ENCODE measurements around the gene PGA5. TPM values are rescaled to one million over a fixed set of nuclear protein-coding genes. Genes with fewer than 3 reads are reported as not detected.

Gene PGA5
- total RNA-seq, 1 experiment from 2014 or later: not detected

- Histone ChIP-seq H3K27ac (ENCODE audit: low read depth, low read length, poor library complexity, severe bottlenecking) (no peak overlapping the region), H3K4me1 (ENCODE audit: insufficient read depth, low read length, poor library complexity, severe bottlenecking) (peaks cover 8% of the 10 kb centered on the region), H3K36me3 (ENCODE audit: insufficient read depth, low read length, poor library complexity, severe bottlenecking) (peaks cover 36% of the 10 kb centered on the region), H3K9me3 (ENCODE audit: low read depth, low read length, poor library complexity, severe bottlenecking) (no peaks in the 10 kb centered on the region), H3K4me3 (ENCODE audit: low read depth, low read length, poor library complexity, severe bottlenecking) (no peak overlapping the region), H3K27me3 (replicated peaks; ENCODE audit: insufficient read depth, low read depth, low read length, poor library complexity) (no peaks in the 10 kb centered on the region)
- TF ChIP-seq CTCF (conservative IDR thresholded peaks at IDR 0.05; ENCODE audit: low read depth, low read length) (no peak), EZH2 (IDR thresholded peaks at IDR 0.05; ENCODE audit: borderline replicate concordance, low read depth, low read length, poor library complexity, severe bottlenecking) (no peak)
- ChIA-PET POLR2A (ENCODE audit: low non-redundant PET) (interaction anchor here (0.6 kb wide), 1 partner anchor 14 kb away, joined by 4 read pairs; no protein-coding TSS in a partner anchor), CTCF (interaction anchor here (0.7 kb wide), 1 partner anchor 384 kb away, joined by 10 read pairs; the partner anchor contains the start of gene TMEM109)
- no peak for DNase-seq (ENCODE audit: low spot score)
- intact Hi-C loops (cut with micrococcal nuclease; ENCODE audit: unreplicated experiment): no loop called here
- BruUV-seq (replicated peaks): no TSS peak
Measured at GRCh38 chr11:61297341-61297740, 56.4 kb downstream of the PGA5 start.

- DNase-seq (ENCODE audit: low spot score): no peak
- Histone ChIP-seq H3K4me3 (ENCODE audit: low read depth, low read length, poor library complexity, severe bottlenecking) (no peak overlapping the region), H3K9me3 (ENCODE audit: low read depth, low read length, poor library complexity, severe bottlenecking) (no peaks in the 10 kb centered on the region), H3K36me3 (ENCODE audit: insufficient read depth, low read length, poor library complexity, severe bottlenecking) (peaks cover 40% of the 10 kb centered on the region), H3K4me1 (ENCODE audit: insufficient read depth, low read length, poor library complexity, severe bottlenecking) (peaks cover 8% of the 10 kb centered on the region), H3K27ac (ENCODE audit: low read depth, low read length, poor library complexity, severe bottlenecking) (no peak overlapping the region), H3K27me3 (replicated peaks; ENCODE audit: insufficient read depth, low read depth, low read length, poor library complexity) (no peaks in the 10 kb centered on the region)
- intact Hi-C loops (cut with micrococcal nuclease; ENCODE audit: unreplicated experiment): no loop called here
- no TSS peak for BruUV-seq (replicated peaks)
- ChIA-PET CTCF (no interaction called here), POLR2A (ENCODE audit: low non-redundant PET) (interaction anchor here (0.6 kb wide), 1 partner anchor 14 kb away, joined by 4 read pairs; no protein-coding TSS in a partner anchor)
- TF ChIP-seq CTCF (conservative IDR thresholded peaks at IDR 0.05; ENCODE audit: low read depth, low read length) (no peak), EZH2 (IDR thresholded peaks at IDR 0.05; ENCODE audit: borderline replicate concordance, low read depth, low read length, poor library complexity, severe bottlenecking) (no peak)
Measured at GRCh38 chr11:61297746-61298145, 56.8 kb downstream of the PGA5 start.

GRCh38 chr11:61298663-61299244 lies 57.8 kb downstream of the PGA5 start:
- Histone ChIP-seq H3K36me3 (ENCODE audit: insufficient read depth, low read length, poor library complexity, severe bottlenecking) (peaks cover 50% of the 10 kb centered on the region), H3K27me3 (replicated peaks; ENCODE audit: insufficient read depth, low read depth, low read length, poor library complexity) (no peaks in the 10 kb centered on the region), H3K4me1 (ENCODE audit: insufficient read depth, low read length, poor library complexity, severe bottlenecking) (peaks cover 3% of the 10 kb centered on the region), H3K9me3 (ENCODE audit: low read depth, low read length, poor library complexity, severe bottlenecking) (no peaks in the 10 kb centered on the region), H3K4me3 (ENCODE audit: low read depth, low read length, poor library complexity, severe bottlenecking) (no peak overlapping the region), H3K27ac (ENCODE audit: low read depth, low read length, poor library complexity, severe bottlenecking) (no peak overlapping the region)
- no TSS peak for BruUV-seq (replicated peaks)
- no peak for TF ChIP-seq EZH2 (IDR thresholded peaks at IDR 0.05; ENCODE audit: borderline replicate concordance, low read depth, low read length, poor library complexity, severe bottlenecking)
- no peak for TF ChIP-seq CTCF (conservative IDR thresholded peaks at IDR 0.05; ENCODE audit: low read depth, low read length)
- CTCF ChIA-PET: no interaction called here
- no peak for DNase-seq (ENCODE audit: low spot score)
- POLR2A ChIA-PET (ENCODE audit: low non-redundant PET): no interaction called here
- intact Hi-C loops (cut with micrococcal nuclease; ENCODE audit: unreplicated experiment): no loop called here

Other genes with a start within 250 kb of the PGA5 start
- gene CD5, start 138.7 kb upstream of the PGA5 start, total RNA-seq (2021): not detected in 2 replicates
- 29.7 and 32.7 TPM in 2 replicates for gene VPS37C, start 79.7 kb upstream of the PGA5 start, total RNA-seq (2021)
- gene PGA3, start 37.7 kb upstream of the PGA5 start, total RNA-seq (2021): not detected in 2 replicates
- not detected in 2 replicates for gene PGA4, start 18.8 kb upstream of the PGA5 start, total RNA-seq (2021)
- 8.0 and 8.6 TPM in 2 replicates for gene VWCE, start 54.1 kb downstream of the PGA5 start, total RNA-seq (2021)
- 305 and 307 TPM in 2 replicates for gene DDB1, start 91.9 kb downstream of the PGA5 start, total RNA-seq (2021)
- gene TKFC, start 92.1 kb downstream of the PGA5 start, total RNA-seq (2021): 82.3 and 94.2 TPM in 2 replicates
- gene CYB561A3, start 120.7 kb downstream of the PGA5 start, total RNA-seq (2021): 42.1 and 54.7 TPM in 2 replicates
- 58.8 and 82.8 TPM in 2 replicates for gene TMEM138, start 121.2 kb downstream of the PGA5 start, total RNA-seq (2021)
- gene TMEM216, start 151.4 kb downstream of the PGA5 start, total RNA-seq (2021): 11.5 and 11.6 TPM in 2 replicates
- 160 and 162 TPM in 2 replicates for gene CPSF7, start 188.8 kb downstream of the PGA5 start, total RNA-seq (2021)
- gene SDHAF2, start 188.9 kb downstream of the PGA5 start, total RNA-seq (2021): 46.6 and 49.1 TPM in 2 replicates

All from A673 (cell line).